HepG2 (cell line): Measurements from ENCODE around the gene PPIA. TPM values are rescaled to one million over a fixed set of nuclear protein-coding genes. Genes with fewer than 3 reads are reported as not detected.

ENCODE experiments used
- GPBP1L1 ChIP-seq: sonication (generic); formaldehyde crosslinking; IDR thresholded peaks from 2 replicates; pipeline ENCODE4 v1.5.0; 2020; ENCODE audit warnings: mild to moderate bottlenecking, missing genetic modification reagents
- HDAC6 ChIP-seq: fragments of 200-600 bp; sonication (generic); IDR thresholded peaks from 2 replicates; pipeline ENCODE4 v1.7.0; 2017; ENCODE audit warnings: mild to moderate bottlenecking, antibody characterized with exemption, low read length, low read depth
- IRF2 ChIP-seq: IDR thresholded peaks from 2 replicates; pipeline ENCODE4 v1.6.1; 2018; ENCODE audit warnings: missing genetic modification reagents, missing compliant biosample characterization
- KDM2A ChIP-seq: sonication (generic); formaldehyde crosslinking; IDR thresholded peaks from 2 replicates; pipeline ENCODE4 v1.4.0; 2020; ENCODE audit warnings: low read depth, missing genetic modification reagents, borderline replicate concordance
- RAD21 ChIP-seq: fragments of 450-650 bp; formaldehyde crosslinking; IDR thresholded peaks from 2 replicates; pipeline ENCODE4 v1.5.0; 2020; ENCODE audit warnings: mild to moderate bottlenecking
- REPIN1 ChIP-seq: sonication (generic); formaldehyde crosslinking; IDR thresholded peaks from 2 replicates; pipeline ENCODE4 v1.8.0; 2022; ENCODE audit warnings: missing genetic modification reagents, low read depth, mild to moderate bottlenecking, borderline replicate concordance
- U2AF1 ChIP-seq: fragments of 200-400 bp; formaldehyde crosslinking; optimal IDR thresholded peaks from 2 replicates; pipeline ENCODE3; 2017; ENCODE audit warnings: mild to moderate bottlenecking, low read depth, low read length
- ZBTB34 ChIP-seq: sonication (generic); formaldehyde crosslinking; IDR thresholded peaks from 2 replicates; pipeline ENCODE4 v1.8.0; 2022; ENCODE audit warnings: mild to moderate bottlenecking, missing genetic modification reagents
- ZKSCAN8 ChIP-seq: IDR thresholded peaks from 2 replicates; pipeline ENCODE4 v1.6.1; 2016; ENCODE audit warnings: borderline replicate concordance, missing genetic modification reagents, missing compliant biosample characterization
- ZNF512 ChIP-seq: sonication (generic); formaldehyde crosslinking; IDR thresholded peaks from 2 replicates; pipeline ENCODE4 v1.4.0; 2020; ENCODE audit warnings: mild to moderate bottlenecking, missing genetic modification reagents
- ZNF614 ChIP-seq: IDR thresholded peaks from 2 replicates; pipeline ENCODE4 v1.6.1; 2018; ENCODE audit warnings: missing biosample characterization, missing genetic modification reagents, inconsistent platforms, borderline replicate concordance
- ZNF652 ChIP-seq: IDR thresholded peaks from 2 replicates; pipeline ENCODE4 v1.6.1; 2016; ENCODE audit warnings: low read depth, borderline replicate concordance
- polyA plus RNA-seq, 8 experiments: library from polyadenylated mRNA; depleted of rRNA in 3 of 8; stranded (reverse) in 7 of 8; unstranded in 1 of 8; fragments of >200 nt; fragmentation: Illumina TruSeq in 4 of 8; extraction: Trizol in 4 of 8; gene quantifications; 2 replicates each; pipeline versions ENCODE4 v1.2.1 to v1.2.3, GENCODE V29; 2011 to 2016; ENCODE audit warnings: low read depth in 4 of 8, missing spikeins in 1 of 8, mixed read lengths in 1 of 8; ENCODE audit not compliant: insufficient read depth in 1 of 8
- total RNA-seq, 5 experiments: library from RNA; depleted of rRNA; stranded (reverse); fragments of >200 nt; fragmentation: Illumina TruSeq; extraction: Trizol; gene quantifications; 2 replicates each; pipeline ENCODE4 v1.2.3, GENCODE V29; 2016; ENCODE audit warnings: low read depth in 1 of 5
- TF ChIP-seq, protein P1 (sequence below), 2 experiments: IDR thresholded peaks; 2 replicates each; pipeline ENCODE4 v1.6.1; 2011 to 2012; ENCODE audit warnings: low read length in 2 of 2, borderline replicate concordance in 1 of 2, low read depth in 1 of 2, mild to moderate bottlenecking in 1 of 2, moderate library complexity in 1 of 2

The PPIA gene
- total and polyA plus RNA-seq, 2 of the 13 experiments (the other 11 are each of a cell fraction or from before 2014, with no cell fraction given): 2,268 to 3,010 TPM

DNA sequence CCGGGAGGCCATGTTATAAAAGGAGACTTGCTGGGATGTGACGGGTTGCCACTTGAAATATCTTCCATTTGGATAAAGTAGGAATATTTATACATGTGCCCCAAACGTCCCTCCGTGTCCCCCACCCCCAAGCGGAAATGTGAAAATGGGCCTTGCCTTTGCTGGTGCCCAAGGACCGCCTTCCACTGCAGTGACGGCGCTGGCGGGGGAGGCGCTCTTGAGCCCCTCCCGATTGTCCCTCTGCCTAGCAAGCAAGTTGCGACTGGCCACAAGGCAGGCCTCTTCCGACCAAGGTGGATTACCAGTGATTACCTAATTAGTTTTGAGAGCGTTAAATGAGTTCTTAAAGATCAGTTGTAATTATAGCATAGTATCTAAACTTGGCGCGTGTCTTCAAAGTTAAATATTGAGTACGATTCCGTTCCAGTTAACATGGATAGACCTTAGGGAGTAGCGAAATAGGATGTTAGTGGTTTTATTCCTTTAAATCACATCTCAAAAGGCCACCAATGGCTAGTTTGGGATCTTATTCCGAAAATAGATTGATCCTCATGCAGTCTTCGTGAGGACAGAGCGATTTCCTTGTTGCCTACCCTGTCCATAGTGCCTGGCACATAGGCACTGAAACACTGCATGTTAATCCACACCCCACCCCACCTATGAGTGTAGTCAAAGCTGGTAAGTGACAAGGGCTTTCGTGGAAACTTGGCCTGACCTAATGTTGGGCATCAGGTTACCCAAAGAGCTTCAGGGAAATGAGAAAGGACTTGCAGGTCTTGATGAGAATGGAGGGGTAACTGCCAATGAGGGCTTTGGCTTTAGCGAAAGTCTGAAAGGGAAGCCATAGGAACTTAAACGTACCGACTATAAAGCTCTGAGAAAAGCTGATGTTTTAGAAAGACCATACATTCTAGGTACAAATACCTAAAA is 1.1 kb downstream of the PPIA start (continued):
- TF ChIP-seq ZBTB34 (CRISPR knock-in tag) (0 out of 2 replicates have a peak, but pooled peaks have one; percentile 46), ZNF614 (CRISPR knock-in tag) (0 out of 2 replicates have a peak, but pooled peaks have one; percentile 41), ZNF652 (CRISPR knock-in tag) (0 out of 2 replicates have a peak, but pooled peaks have one; percentile 15), U2AF1 (peak; percentile 13), IRF2 (CRISPR knock-in tag) (peak; percentile 68), ZNF512 (CRISPR knock-in tag) (0 out of 2 replicates have a peak, but pooled peaks have one; percentile 31), GPBP1L1 (CRISPR knock-in tag) (no peak), RAD21 (peak; percentile 9; the same call in 1 of the 2 replicates), REPIN1 (CRISPR knock-in tag) (peak; percentile 29; the same call in 1 of the 2 replicates), ZKSCAN8 (0 out of 2 replicates have a peak, but pooled peaks have one; percentile 19), KDM2A (CRISPR knock-in tag) (peak; percentile 74), HDAC6 (no peak)
- TF ChIP-seq, protein P1, sequence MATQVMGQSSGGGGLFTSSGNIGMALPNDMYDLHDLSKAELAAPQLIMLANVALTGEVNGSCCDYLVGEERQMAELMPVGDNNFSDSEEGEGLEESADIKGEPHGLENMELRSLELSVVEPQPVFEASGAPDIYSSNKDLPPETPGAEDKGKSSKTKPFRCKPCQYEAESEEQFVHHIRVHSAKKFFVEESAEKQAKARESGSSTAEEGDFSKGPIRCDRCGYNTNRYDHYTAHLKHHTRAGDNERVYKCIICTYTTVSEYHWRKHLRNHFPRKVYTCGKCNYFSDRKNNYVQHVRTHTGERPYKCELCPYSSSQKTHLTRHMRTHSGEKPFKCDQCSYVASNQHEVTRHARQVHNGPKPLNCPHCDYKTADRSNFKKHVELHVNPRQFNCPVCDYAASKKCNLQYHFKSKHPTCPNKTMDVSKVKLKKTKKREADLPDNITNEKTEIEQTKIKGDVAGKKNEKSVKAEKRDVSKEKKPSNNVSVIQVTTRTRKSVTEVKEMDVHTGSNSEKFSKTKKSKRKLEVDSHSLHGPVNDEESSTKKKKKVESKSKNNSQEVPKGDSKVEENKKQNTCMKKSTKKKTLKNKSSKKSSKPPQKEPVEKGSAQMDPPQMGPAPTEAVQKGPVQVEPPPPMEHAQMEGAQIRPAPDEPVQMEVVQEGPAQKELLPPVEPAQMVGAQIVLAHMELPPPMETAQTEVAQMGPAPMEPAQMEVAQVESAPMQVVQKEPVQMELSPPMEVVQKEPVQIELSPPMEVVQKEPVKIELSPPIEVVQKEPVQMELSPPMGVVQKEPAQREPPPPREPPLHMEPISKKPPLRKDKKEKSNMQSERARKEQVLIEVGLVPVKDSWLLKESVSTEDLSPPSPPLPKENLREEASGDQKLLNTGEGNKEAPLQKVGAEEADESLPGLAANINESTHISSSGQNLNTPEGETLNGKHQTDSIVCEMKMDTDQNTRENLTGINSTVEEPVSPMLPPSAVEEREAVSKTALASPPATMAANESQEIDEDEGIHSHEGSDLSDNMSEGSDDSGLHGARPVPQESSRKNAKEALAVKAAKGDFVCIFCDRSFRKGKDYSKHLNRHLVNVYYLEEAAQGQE (IDR thresholded peaks at IDR 0.05; ENCODE audit: borderline replicate concordance in 1 of 2, low read depth in 1 of 2, low read length in 2 of 2): peak in 1 of 2 experiments; percentile 29; a peak in 1 of 4 replicates
- TF ChIP-seq, all 625 proteins: peak for 65
